ELF-1 (cell line): Measurements from ENCODE around the gene DOCK11.
"Not testable (repeated sequence)": the region's sequence is repeated elsewhere in the genome, so short reads cannot be mapped to it uniquely, and the experiment has no call there.

Experiments
- DNase-seq: peaks from one replicate; pipeline ENCODE4 v3.0.0-alpha.2; 2016; ENCODE audit warnings: low read depth, low spot score

Gene DOCK11

DNA sequence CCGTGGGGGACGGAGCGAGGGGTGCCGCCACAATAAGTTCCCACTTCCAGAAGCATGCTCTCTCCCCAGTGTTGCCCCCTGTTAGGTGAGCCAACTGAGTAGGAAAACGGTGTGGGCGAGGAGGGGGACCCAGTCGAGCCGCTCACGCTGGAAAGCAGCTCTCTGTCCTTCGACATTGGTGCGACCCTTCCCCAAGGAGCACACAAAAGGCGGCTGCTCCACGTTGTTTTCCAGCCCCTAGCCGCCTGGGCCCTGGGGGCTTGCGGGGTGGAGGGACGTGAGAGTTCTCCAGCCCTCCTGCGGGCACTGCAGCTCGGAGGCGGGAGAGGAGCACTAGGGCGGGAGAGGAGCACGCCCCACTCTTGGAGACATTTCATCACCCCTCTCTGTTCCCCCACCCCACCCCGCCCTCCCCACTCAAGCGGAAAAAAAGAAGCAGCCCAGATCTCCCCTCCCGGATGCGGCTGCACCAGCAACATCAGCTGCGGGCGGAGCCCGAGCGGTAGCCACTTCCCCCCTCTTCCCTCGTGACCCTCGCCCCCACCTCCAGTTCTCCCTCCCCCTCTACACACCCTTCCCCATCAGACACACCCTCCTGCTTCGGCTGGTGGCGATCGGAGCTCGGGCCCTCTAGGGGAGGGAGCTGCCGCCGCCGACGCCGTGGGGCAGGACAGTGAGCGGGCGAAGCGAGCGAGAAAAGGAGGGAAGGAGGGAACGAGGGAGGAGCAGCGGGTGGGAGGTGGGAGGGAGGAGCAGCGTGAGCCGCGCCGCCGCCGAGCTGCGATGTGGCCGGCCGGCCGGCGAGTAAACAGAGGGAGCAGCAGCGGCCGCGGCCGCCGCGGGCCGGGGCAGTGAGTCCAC, at the start of gene DOCK11:
Gene DOCK11, plus strand, starts transcription at position 755 of the 861 bp plus-strand sequence. CDS start 157 bp downstream, outside the sequence.
- peak; percentile 92 for DNase-seq

GRCh38 chrX:118448273-118448783, 47.3 kb upstream of the DOCK11 start:
- DNase-seq: no peak

DNA sequence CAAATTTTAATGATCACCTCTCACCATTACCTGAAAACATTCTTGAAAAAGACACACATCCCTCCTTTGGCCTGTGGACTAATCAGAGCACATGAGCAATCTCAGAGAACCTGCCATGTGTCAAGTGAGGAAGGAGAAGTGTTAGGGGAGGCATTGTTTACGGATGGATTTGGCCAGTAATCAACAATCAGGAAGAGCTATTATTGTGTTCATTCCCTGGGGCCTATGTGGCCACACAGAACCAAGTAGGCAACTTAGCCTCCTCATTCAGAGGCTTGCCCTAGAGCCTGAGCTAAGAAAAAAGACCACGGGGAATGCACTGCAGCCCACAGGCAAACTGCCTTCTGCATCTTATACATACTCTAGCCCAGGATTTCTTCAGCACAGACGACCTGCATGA, 40.6 kb upstream of the DOCK11 start:
- DNase-seq: peak; percentile 57

GRCh38 chrX:118459494-118459893, 36.1 kb upstream of the DOCK11 start:
- peak; percentile 26 for DNase-seq

GRCh38 chrX:118464501-118464900, 31.1 kb upstream of the DOCK11 start:
- no peak for DNase-seq

DNA sequence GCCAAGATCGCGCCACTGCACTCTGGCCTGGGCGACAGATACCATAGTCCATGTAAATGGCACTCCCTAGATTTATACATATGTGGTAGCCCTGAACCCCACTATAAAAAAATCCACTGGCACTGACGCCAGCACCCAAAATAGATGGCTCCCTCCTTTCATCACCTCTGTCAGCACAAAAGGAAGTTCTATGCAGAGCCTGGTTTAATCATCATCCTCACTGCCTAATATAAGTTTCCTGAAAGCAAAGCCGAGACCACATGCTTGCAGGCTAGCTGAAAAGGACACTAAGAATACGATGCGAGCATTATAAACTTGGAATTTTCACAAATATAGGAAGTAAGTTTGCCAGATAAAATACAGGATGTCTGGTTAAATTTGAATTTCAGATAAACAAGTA, 27.5 kb upstream of the DOCK11 start:
- no peak for DNase-seq

GRCh38 chrX:118470721-118471347, 24.8 kb upstream of the DOCK11 start:
- DNase-seq: not testable (repeated sequence)

DNA sequence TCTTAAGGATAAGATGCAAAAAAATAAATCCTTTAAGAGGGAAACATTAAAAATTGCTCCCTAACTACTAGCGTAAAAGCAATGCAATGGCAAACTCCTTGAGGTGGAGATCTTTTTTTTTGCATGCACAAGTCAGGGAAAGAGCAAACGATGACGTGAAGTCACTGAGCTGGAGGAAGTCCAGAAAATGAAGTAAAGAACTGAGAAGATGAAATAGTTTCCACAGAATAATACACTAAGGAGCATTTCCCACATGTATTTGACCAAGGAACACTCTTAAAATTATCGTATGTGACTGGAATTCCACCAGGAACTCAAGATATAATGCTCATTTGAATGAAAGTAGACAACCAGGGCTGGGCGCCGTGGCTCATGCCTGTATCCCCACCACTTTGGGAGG, 21.0 kb upstream of the DOCK11 start:
- DNase-seq: no peak

DNA sequence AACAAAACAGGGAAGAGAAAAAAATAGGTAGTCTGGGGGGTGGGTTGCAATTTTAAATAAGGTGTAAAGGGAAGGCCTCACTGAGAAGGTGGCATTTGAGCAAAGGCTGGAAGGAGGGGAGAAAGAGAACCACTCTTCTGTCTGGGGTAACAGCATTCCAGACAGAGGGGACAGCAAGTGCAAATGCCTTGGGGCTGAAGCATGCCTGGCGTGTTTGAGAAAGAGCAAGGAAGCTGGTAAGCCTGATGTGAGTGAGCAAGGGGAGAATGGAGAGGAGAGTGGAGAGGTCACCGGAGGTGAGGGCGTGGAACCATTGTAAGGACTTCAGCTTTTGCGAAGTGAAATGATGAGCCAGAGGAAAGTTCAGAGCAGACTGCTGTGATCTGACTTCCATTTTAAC, 19.7 kb upstream of the DOCK11 start:
- DNase-seq: peak; percentile 78

GRCh38 chrX:118480172-118480571, 15.4 kb upstream of the DOCK11 start:
- DNase-seq: no peak

GRCh38 chrX:118482384-118482783, 13.2 kb upstream of the DOCK11 start:
- DNase-seq: not testable (repeated sequence)

DNA sequence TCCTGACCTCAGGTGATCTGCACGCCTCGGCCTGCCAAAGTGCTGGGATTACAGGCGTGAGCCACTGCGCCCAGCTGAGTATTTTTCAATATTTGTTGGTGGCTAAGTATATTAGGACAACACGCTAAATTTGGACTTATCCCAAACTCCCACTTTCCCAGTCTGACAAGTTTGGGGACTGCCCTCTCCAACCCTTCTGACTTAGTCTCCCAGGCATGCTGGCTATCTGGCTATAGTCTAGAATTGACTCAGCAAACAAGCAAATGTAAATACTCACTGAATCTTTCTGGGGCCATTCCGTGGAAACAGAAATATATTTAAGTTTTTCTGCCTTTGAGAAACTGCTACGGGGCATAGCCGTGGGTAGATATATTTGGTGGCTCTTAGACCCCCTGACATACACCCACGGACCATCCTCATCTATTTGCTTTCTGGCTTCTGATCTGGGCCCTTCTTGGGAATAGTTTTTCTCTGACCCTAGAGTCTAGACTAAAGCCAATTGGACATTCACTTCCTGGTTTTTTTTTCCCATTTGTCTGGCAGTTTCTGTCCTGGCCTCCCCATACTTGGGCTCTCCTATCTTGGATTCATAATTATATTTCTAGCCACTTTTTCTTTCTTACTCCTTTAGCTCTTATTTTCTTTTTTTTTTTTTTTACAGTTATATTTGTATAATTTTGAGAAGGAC, 11.3 kb upstream of the DOCK11 start:
- DNase-seq: no peak

- DNase-seq: not testable (repeated sequence)
Measured at GRCh38 chrX:118486693-118487092, 8.9 kb upstream of the DOCK11 start.

- DNase-seq: no peak
Measured at GRCh38 chrX:118493016-118493415, 2.6 kb upstream of the DOCK11 start.

- no peak for DNase-seq
Measured at GRCh38 chrX:118493653-118494297, 1.8 kb upstream of the DOCK11 start.

DNA sequence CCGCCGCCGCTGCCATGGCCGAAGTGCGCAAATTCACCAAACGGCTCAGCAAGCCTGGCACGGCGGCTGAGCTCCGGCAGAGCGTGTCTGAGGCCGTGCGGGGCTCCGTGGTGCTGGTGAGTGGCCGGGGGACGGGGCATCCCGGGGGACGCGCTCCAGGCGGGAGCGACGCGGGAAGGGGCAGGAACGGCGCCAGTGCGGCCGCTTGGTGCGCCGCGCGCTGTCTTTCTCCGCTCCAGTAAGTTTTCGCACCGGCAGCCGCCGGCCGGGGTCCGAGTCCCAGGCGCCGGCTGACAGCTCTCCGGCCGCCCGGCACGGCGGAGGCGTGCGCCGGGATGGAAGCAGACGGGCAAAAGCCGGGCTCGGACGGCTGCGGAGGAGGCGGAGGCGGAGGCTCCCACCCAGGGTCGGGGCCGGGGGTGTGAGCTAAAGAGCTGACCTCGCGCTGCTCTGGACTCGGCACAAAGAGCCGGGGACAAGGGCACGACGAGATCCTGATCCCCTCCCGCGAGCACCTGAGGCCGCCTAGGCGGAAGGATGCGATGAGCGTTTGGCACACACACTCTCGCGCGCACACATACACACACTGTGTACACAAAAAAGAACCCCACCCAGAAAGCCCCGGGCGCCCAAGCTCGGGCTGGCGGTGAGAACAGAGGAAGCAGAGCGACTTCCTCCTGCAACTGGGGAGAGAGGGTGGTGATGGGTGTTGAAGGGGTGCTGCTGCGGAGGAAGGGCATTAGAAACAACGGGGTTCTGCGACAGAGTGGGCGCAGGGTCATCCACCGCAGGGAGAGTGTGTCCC, 545 bp downstream of the DOCK11 start:
- peak; percentile 72 for DNase-seq

DNA sequence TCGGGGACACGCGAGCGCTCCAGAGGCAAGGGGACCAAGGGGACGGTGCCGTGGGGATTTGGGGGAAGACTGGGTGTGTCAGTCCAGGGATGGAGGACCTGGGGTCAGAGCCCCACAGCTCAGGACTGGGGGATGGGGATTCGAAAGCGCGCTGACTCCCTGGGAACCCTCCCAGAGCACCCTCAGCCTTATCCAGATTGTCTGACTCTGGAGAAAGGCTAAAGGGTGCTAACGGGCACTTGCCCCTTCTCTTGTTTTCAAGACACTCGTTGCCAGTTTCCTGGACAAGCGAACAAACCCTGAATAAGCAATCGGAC, 1.1 kb downstream of the DOCK11 start:
- peak; percentile 23 for DNase-seq

GRCh38 chrX:118497180-118497818, 1.7 kb downstream of the DOCK11 start:
- peak; percentile 25 for DNase-seq

GRCh38 chrX:118498351-118498750, 2.7 kb downstream of the DOCK11 start:
- no peak for DNase-seq

DNA sequence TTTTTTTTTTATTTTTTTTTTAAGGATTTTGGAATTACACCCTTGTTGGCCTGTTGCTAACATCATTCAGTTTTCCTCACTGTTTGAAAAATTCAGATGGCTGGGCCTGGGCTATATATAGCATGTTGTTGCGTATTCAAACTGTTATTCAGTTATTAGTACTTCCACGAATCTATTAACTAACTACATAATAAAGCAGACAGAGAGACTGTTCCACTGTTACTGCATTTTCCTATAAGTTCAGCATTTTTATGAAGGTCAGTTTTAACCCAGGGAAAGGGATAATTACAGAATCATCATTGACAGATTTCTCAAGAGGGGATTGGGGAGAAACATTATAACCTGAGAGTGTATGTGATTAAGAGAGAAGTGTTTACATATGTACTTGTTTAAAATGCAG, 3.1 kb downstream of the DOCK11 start:
- no peak for DNase-seq

DNA sequence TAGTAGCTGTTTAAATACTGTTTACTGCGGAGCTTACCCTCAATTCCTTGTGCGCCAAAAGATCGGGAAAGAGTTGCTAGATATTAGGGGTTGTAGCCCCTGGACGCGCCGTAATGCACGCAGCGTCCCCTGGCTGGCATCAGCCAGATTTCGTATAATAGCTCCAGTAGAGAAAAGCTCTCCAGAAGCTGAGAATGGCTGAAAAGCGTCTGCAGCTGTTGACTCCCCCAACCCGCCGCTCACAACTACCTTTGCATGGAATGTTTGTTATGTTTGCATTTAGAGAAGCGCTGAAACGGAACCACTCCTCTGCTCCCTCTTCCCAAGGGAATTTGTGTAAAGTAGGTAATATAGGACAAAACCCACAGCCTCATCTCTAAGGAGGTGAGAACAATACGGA, 3.7 kb downstream of the DOCK11 start:
- DNase-seq: peak; percentile 75
